NB4 (cell line): ENCODE data around the gene TP53BP1.
A peak's percentile ranks its signal among the peaks of the same experiment; 100 is the strongest.

Experiments used
- DNase-seq: peaks from one replicate; pipeline ENCODE4 v3.0.0; 2010; ENCODE audit warnings: low read depth
- H3K4me3 ChIP-seq: one replicate; pipeline ENCODE4 v1.5.1; 2011; ENCODE audit warnings: mild to moderate bottlenecking, low read depth, low read length, moderate library complexity
- CTCF ChIP-seq: IDR thresholded peaks from one replicate; pipeline ENCODE4 v1.5.1; 2012; ENCODE audit warnings: low read depth, low read length
- MYC ChIP-seq: IDR thresholded peaks from 2 replicates; pipeline ENCODE4 v1.6.1; 2011; ENCODE audit warnings: low read depth, low read length
- POLR2A ChIP-seq: IDR thresholded peaks from 2 replicates; pipeline ENCODE4 v1.6.1; 2011; ENCODE audit warnings: mild to moderate bottlenecking; ENCODE audit not compliant: insufficient read length; ENCODE audit errors: extremely low read depth
- TF ChIP-seq, protein P1 (sequence below): IDR thresholded peaks from 2 replicates; pipeline ENCODE4 v1.6.1; 2011; ENCODE audit warnings: low read depth, low read length

TP53BP1 gene

GRCh38 chr15:43505738-43506137 is 12.8 kb upstream of the TP53BP1 start:
- DNase-seq: no peak
- no peak overlapping the region for H3K4me3 ChIP-seq

GRCh38 chr15:43499635-43500034 is 6.7 kb upstream of the TP53BP1 start:
- TF ChIP-seq POLR2A (no peak), MYC (no peak), CTCF (no peak)
- TF ChIP-seq, protein P1, sequence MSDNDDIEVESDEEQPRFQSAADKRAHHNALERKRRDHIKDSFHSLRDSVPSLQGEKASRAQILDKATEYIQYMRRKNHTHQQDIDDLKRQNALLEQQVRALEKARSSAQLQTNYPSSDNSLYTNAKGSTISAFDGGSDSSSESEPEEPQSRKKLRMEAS: no peak
- no peak for DNase-seq
- no peak overlapping the region for H3K4me3 ChIP-seq

More at GRCh38 chr15:43505738-43506137, 12.8 kb upstream of the TP53BP1 start:
- no peak for TF ChIP-seq MYC

GRCh38 chr15:43498990-43499389 is 6.0 kb upstream of the TP53BP1 start:
- no peak for DNase-seq
- TF ChIP-seq CTCF (no peak), POLR2A (no peak)
- TF ChIP-seq, protein P1: no peak
- H3K4me3 ChIP-seq: no peak overlapping the region

- peak overlapping the region; percentile 83 for H3K4me3 ChIP-seq
- DNase-seq: no peak
- TF ChIP-seq MYC: no peak
- TF ChIP-seq, protein P1: no peak
- no peak for TF ChIP-seq POLR2A
- TF ChIP-seq CTCF: no peak
Observed at GRCh38 chr15:43493703-43494472, 932 bp upstream of the TP53BP1 start.

DNA sequence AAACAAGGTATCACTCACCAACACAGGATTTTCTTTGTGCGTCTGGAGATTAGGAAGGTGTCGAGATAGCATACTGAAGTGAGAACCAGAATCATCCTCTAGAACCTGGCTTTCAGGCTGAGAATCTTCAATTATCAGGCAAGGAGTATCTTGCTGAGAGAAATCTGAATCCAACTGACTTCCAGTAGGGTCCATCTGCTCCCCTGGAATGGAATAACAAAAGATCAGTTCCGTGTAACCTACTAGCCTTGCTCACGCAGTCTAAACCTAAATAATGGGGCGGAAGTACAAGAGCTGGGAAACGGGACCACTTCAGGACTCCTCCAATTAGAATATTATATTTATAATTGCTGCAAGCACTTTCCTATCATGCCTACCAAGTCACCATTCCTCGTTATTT is 690 bp downstream of the TP53BP1 start:
- TF ChIP-seq POLR2A (no peak), MYC (no peak), CTCF (no peak)
- TF ChIP-seq, protein P1: no peak
- H3K4me3 ChIP-seq: peak overlapping the region; percentile 83
- no peak for DNase-seq

DNA sequence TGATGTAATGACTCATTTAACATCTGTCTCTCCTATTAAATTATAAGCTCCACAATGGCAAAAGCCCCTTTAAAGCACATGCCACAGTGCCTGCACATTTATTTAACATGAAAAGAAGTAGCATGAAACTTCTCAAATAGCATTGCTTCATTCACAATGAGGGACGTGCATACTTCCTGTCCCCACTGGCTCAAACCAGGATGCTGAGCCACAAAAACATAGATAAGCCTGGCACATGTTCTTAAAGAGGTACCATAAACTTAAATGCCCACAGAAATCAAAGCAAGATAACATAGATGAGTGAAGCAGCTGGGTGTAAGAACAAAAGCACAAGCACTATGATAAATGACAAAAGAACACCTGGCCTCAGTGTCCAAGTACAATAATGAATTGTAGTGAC is 3.8 kb downstream of the TP53BP1 start:
- no peak overlapping the region for H3K4me3 ChIP-seq
- TF ChIP-seq MYC: peak; percentile 87
- no peak for TF ChIP-seq POLR2A
- no peak for TF ChIP-seq CTCF
- TF ChIP-seq, protein P1: peak; percentile 88
- peak; percentile 27 for DNase-seq
